Ishikawa (cell line): ENCODE results near the gene COL25A1.

Source experiments
- CEBPB ChIP-seq: IDR thresholded peaks from 2 replicates; pipeline ENCODE4 v1.6.1; 2012
- EP300 ChIP-seq: IDR thresholded peaks from 2 replicates; pipeline ENCODE4 v1.6.1; 2012; ENCODE audit warnings: borderline replicate concordance
- MAX ChIP-seq: IDR thresholded peaks from 2 replicates; pipeline ENCODE4 v1.6.1; 2012
- NFIC ChIP-seq: IDR thresholded peaks from 2 replicates; pipeline ENCODE4 v1.6.1; 2012
- RAD21 ChIP-seq: IDR thresholded peaks from 2 replicates; pipeline ENCODE4 v1.6.1; 2012; ENCODE audit warnings: low read depth
- REST ChIP-seq: IDR thresholded peaks from 2 replicates; pipeline ENCODE4 v1.6.1; 2012; ENCODE audit warnings: low read depth, mild to moderate bottlenecking
- TAF1 ChIP-seq: IDR thresholded peaks from 2 replicates; pipeline ENCODE4 v1.6.1; 2012; ENCODE audit warnings: low read depth, mild to moderate bottlenecking
- TCF12 ChIP-seq: IDR thresholded peaks from 2 replicates; pipeline ENCODE4 v1.6.1; 2012; ENCODE audit warnings: low read depth
- USF1 ChIP-seq: IDR thresholded peaks from 2 replicates; pipeline ENCODE4 v1.6.1; 2012
- YY1 ChIP-seq: IDR thresholded peaks from 2 replicates; pipeline ENCODE4 v1.6.1; 2012; ENCODE audit warnings: low read depth

- TF ChIP-seq EP300: no peak
- no peak for TF ChIP-seq REST
- no peak for TF ChIP-seq USF1
- no peak for TF ChIP-seq TAF1
- TF ChIP-seq TCF12: no peak
- no peak for TF ChIP-seq CEBPB
- no peak for TF ChIP-seq YY1
- no peak for TF ChIP-seq RAD21
- TF ChIP-seq MAX: no peak
- no peak for TF ChIP-seq NFIC
Observed at GRCh38 chr4:109134921-109135320, 167.5 kb downstream of the COL25A1 start.
